Activated effector memory CD4-positive, alpha-beta T cell treated with Interleukin-2 at 50 U/mL for 16 hours (primary cell): ENCODE data around the gene RPL26.
"Not testable (repeated sequence)": the region's sequence is repeated elsewhere in the genome, so short reads cannot be mapped to it uniquely, and the experiment has no call there.

Source experiments
- DNase-seq: peaks from one replicate; pipeline ENCODE4 v3.0.0-alpha.2; 2020

Gene RPL26

GRCh38 chr17:8393470-8394231 lies 10.7 kb upstream of the RPL26 start:
- DNase-seq: no peak

DNA sequence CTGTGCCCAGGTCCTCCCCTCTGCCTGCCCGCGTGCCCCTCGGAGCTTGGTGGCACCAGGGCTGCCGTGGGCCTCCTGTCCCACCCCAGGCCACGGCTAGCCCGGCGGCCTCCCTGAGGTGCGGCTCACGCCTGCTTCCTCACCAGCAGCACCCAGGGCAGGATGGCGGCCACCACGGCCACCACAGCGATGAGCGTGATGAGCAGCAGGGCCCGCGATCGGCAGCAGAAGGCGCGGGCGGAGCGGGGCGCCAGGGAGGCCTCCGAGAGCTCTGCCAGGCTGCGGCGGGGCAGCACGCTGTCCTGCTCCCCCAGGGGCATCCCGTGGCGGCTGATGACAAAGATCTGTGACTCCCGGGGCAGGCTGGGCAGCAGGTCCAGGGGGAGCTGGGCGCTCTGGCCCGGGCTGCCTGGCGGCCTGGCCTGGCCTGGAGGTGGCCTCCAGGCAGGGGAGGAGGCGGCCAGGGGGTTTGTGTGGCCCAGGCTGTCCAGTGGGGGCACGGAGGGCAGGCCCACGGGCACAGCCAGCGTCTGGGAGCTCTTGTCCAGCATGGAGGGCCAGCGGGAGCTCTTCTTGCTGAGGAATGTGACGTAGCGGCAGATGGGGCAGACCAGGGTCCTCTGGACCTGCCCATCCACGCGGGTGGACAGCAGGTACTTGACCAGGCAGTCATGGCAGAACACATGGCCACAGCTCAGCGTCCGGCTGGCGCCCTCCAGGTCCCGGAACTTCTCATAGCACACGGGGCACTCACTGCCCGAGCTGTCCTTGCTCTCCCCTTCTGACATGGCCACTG lies 9.9 kb upstream of the RPL26 start:
- no peak for DNase-seq

DNA sequence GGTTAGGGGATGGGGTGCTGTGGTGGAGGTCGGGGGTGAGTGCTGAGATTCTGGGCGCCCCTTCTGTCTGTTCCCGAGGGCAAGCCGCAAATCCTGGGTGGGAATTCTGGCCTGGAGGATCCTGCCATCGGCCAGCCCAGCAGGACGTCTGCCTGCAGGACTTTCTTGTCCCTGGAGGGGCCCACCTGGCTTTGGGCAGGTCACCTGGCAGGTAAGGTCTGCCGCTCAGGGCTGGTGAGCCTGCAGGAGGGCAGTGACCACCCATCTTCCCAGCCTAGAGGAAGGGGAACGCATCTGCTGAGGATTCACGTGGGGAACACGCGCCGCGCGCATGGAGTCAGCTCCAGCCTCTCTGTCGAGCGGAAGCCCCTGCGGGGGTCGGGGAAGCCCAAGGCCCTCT lies 9.3 kb upstream of the RPL26 start:
- no peak for DNase-seq

- DNase-seq: no peak
Measured at GRCh38 chr17:8391711-8392110, 8.7 kb upstream of the RPL26 start.

DNA sequence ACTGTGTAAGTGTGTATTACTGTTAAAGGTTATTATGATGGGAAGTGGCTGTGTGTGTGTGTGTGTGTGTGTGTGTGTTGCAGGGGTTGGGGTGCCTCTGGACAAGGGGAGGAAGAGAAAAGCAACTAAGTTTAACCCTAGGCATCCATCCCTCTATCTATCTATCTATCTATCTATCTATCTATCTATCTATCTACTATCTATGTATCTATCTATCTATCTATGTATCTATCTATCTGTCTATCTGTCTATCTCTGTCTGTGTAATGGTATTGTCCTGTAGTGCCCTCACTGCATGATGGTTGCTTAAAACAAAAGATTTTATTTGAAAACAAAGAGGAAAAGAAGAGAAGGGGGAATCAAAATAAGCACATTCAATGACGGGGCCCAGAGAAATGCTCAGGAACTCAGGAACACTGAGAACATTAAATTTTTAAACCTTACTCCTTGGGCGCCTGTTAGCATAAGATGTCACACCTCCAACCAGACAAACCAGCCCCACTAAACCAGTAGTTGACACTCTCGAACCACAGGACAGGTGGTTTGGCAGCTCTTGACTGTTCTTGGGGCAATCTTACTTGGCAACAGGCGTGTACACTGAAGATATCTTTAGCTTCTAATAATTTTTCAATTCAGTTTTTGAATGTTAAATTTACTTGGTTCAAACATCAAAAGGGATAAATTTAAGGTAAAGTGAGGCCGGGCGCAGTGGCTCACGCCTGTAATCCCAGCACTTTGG lies 5.1 kb upstream of the RPL26 start:
- DNase-seq: no peak

GRCh38 chr17:8386841-8387240 lies 3.8 kb upstream of the RPL26 start:
- no peak for DNase-seq

GRCh38 chr17:8384801-8385378 lies 1.9 kb upstream of the RPL26 start:
- no peak for DNase-seq

DNA sequence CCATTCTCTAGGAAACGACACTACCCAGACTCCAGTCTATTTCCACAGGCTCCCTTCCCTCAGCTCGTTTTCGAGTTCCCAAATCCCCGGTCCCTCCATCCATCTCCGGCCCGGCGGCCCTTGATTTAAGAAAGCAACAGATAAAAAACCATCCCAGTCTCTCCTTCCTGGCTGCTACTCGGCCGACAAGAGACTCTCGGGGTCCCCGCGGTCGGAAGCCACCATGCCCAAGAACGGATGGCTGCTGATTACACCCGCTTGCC lies 182 bp downstream of the RPL26 start:
- DNase-seq: no peak

DNA sequence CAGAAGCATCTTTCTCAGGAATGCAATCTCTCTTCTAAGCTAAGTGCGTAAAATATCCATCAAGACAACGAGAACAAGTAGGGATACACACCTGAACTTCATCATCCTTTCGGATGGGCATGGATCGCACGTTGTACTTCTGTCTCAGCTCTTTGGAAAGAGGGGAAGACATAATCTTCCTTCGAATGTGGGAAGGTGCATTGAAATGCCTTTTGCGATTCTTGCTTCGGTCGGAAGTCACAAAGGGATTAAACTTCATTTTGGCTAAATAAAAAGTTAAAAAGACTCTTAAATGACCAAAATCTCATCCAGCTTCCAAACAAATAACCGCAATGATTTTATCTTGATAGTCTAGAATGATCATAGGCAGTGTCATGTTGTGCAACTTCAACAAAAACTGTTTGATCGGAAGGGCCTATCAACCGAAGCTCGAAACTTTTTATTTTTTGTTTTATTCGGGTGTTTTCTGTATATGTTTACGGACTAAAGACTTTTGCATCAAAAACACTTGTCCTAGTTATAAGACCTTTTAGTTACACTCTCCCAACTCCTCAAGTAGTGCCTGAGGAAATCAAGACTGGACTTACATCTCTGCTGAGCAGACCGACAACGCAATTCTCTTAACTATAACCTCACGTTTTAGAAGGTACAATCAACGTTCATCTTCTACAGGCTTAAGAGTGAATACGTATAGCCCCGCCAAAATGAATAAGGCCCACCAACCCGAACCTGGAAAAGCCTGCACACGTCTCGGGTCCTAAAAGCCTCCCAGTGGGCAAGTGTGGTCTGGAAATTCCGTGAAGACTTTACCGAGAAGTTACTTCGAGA lies 727 bp downstream of the RPL26 start:
- DNase-seq: no peak

DNA sequence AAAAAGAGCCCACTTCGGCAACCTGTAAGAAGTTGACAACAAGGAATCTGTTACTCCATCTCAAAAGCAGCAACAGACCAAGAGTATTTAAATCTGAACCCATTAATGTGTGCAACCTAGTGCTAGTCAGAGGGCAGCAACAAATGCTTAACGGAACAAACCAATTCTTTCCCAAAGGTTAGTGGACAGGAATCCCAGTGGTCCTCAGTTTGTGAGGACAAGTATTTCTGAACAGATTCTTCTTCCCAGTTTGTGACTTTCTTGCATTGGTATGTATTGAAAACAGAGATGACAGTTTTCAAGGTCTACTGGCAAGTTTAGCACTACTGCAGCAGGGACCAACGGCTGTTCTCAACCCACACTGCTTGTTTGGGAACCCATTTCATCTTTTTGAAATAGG lies 2.9 kb downstream of the RPL26 start:
- no peak for DNase-seq

DNA sequence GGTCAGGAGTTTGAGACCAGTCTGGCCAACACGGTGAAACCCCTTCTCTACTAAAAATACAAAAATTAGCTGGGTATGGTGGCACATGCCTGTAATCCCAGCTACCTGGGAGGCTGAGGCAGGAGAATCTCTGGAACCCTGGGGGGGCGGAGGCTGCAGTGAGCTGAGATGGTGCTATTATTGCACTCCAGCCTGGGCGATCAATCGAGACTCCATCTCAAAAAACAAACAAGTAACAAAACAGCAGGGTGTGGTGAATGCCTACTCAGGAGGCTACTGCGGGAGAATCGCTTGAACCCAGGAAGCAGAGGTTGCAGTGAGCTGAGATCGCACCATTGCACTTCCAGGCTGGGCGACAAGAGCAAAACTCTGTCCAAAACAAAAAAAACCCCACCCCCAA lies 4.9 kb downstream of the RPL26 start:
- not testable (repeated sequence) for DNase-seq

DNA sequence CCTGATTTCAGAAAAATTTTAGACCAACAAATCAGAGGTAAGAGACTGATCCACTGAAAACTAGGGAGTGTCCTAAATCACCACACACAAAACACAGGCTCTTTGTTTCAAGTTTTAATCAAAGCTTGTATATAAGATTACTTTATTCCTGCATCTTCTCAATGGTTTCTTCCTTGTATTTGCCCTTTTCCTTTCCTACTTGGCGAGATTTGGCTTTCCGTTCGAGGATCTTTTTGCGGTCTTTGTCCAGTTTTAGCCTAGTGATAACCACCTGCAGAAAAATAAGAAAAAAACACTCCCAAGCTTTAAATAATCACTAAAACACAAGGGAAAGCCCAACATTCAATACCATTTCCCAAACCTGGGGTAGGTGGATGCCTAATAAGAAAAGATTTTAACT lies 5.6 kb downstream of the RPL26 start:
- DNase-seq: no peak

- DNase-seq: peak; percentile 87
Measured at GRCh38 chr17:8376271-8377067, 6.5 kb downstream of the RPL26 start, which contains the start of gene KRABD2. Gene KRABD2 (minus strand): TSS chr17:8376704.

DNA sequence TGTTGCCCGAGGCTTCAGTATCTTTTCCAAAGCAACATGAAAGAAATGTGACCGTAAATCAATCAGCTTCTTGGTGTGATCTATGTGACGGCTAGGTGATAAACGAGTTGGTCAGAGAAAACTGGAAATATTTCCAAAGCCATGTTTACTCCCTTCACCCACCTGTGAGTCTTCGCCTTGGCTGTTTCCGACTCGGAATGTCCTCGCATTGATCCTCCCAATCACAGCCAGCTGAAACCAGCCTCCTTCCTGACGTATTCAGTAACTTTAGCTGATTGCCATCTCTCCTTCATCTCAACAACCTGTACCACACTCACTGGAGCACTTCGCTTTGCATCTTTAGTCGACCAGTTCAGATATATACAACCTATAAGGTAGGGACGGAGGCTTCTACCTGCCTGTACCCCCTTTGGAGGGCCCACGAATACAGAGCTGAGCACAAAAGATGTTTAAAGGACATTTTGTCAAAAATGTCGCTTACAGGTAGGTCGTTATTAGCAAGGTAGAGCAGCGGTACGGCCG lies 7.2 kb downstream of the RPL26 start:
- no peak for DNase-seq

DNA sequence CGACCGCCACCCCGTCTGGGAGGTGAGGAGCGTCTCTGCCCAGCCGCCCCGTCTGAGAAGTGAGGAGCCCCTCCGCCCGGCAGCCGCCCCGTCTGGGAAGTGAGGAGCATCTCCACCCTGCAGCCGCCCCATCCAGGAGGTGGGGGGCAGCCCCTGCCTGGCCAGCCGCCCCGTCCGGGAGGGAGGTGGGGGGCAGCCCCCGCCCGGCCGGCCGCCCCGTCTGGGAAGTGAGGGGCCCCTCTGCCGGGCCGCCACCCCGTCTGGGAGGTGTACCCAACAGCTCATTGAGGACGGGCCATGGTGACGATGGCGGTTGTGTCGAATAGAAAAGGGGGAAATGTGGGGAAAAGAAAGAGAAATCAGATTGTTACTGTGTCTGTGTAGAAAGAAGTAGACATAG lies 9.1 kb downstream of the RPL26 start:
- DNase-seq: not testable (repeated sequence)

GRCh38 chr17:8372422-8372821 lies 10.6 kb downstream of the RPL26 start:
- DNase-seq: no peak

DNA sequence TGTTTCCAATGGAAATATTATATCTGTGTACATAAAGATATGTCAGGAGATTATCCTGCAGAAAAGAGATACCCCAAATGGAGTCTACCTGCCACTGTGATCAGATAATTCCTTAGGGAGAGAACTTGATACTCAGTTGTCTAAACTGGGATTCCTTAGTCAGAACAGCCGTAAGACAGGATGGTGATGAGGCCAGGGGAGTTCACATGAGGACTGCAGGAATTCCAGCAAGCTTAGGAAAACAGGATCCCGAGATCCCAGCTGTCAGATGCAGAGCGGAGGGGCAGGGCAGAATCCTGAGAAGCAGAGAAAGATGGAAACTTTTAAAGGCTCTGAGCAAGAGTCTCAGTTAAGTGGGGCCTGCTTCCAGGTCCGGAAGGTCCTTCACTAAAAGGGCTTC lies 11.2 kb downstream of the RPL26 start:
- no peak for DNase-seq

GRCh38 chr17:8369944-8370343 lies 13.0 kb downstream of the RPL26 start:
- no peak for DNase-seq

DNA sequence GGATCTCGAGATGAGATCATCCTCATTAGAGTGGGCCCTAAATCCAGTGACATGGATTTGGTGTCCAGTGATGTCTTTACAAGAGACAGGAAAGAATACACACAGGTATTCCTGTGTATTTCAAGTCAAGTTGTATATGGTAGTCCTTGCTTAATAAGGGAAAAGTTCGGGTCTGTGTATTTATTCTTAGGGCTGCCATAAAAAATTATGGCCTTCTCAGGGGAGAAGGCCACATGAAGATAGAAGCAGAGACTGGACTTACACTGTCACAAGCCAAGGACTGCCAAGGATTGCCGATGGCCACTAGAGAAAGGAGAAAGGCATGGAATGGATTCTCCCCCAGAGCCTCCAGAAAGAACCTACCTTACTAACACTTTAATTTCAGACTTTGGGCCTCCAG lies 14.8 kb downstream of the RPL26 start:
- DNase-seq: no peak

- no peak for DNase-seq
Measured at GRCh38 chr17:8366231-8366630, 16.8 kb downstream of the RPL26 start.

DNA sequence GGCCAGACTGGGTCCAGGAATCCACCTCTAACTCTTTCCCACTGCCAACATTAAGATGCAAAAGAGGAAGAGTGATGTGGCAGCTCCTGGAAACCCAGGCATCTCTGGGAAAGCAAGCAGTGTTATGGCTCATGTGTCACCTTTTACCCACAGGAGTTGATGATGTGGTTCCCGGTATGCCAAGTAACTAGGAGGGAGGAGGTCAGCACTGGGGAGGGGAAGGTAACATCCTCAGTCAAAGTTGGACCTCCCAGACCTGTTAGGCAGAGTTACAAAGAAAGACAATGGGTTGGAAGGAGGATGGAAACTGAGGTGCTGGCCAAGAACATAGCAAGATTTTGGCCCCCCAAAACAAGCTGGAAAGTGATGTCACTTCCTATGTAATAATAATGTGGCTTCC lies 17.9 kb downstream of the RPL26 start:
- no peak for DNase-seq
